ENCODE results near the gene GABBR2. TPM values are rescaled to one million over a fixed set of nuclear protein-coding genes. Genes with fewer than 3 reads are reported as not detected.

Gene GABBR2
- total and polyA plus RNA-seq, 2 donors, result 0.04 to 0.53 TPM

DNA sequence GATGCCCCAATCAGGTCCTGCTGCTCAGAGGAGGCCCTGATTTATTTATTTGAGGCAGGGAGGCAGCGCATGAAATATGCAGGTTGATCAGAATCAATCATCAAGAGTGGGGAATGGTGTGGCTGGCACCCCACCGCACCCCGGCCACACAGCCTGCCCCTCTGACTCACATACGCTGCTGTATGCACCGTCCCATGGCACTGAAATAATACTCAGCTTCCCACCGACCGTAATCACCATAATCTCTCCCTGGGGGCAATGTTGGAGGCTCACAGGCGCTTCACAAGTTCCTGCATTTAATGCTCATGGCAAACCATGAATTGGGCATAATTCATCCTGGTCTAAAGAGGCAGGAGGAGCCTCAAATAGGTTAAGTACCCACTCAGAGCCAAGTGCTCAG, 312.1 kb downstream of the GABBR2 start:
- WGBS, result 76% methylated on average over 8 of the region's 8 CpGs
- Histone ChIP-seq H3K36me3 (ENCODE audit: insufficient read depth) (no peaks in the 10 kb centered on the region), H3K27ac (ENCODE audit: low read depth) (no peak overlapping the region), H3K4me1 (ENCODE audit: insufficient read depth) (no peaks in the 10 kb centered on the region), H3K4me3 (ENCODE audit: low read depth, low read length) (no peak overlapping the region)
- DNase-seq (ENCODE audit: extremely low spot score), result no peak

DNA sequence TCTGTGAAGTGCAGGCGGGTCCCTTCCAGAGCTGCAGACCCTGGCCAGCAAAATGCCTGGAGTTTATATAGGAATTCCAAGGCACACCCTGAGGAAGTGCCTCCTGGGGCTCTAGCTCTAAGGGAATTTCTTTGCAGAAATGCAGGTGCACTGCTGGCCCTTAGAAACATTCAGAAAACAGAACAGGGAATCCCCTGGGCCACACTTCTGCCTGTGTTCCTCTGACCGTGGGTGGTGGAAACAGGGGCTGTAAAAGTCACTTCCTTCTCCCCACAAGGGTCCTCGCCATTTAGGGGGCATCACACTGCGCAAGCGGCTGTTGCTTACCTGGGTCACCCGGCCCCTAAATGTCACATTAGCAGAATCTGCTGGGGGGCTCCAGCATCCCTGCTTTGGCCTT, 312.5 kb downstream of the GABBR2 start:
- whole genome bisulfite sequencing, result 76% methylated on average over 6 of the region's 6 CpGs
- H3K4me3 ChIP-seq (ENCODE audit: low read depth, low read length), result no peak overlapping the region
- H3K4me1 ChIP-seq (ENCODE audit: insufficient read depth), result no peaks in the 10 kb centered on the region
- no peak for DNase-seq (ENCODE audit: extremely low spot score)
- H3K27ac ChIP-seq (ENCODE audit: low read depth), result no peak overlapping the region
- no peaks in the 10 kb centered on the region for H3K36me3 ChIP-seq (ENCODE audit: insufficient read depth)

DNA sequence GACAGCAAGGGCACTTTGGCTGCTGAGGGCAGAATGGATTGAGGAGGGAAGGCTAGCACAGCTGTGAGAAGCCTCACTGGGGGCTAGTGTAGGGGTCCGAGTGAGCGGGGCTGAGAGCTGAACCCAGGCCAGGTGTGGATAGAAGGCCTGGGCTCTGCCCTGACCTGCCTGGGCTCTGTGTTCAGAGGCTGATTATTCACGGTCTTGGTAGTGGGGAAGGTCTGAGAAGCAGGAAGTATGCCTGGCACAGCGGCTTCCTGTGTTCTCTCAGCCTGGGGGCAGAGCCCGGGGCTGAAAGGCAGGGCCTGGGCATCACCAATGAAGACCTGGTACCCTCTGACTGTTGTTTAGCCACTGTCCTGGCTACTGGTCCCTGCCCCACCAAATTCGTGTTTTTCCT, 316.9 kb downstream of the GABBR2 start:
- H3K27ac ChIP-seq (ENCODE audit: low read depth), result no peak overlapping the region
- WGBS, result 77% methylated on average over 6 of the region's 6 CpGs
- no peak overlapping the region for H3K4me3 ChIP-seq (ENCODE audit: low read depth, low read length)
- DNase-seq (ENCODE audit: extremely low spot score), result no peak
- no peaks in the 10 kb centered on the region for H3K4me1 ChIP-seq (ENCODE audit: insufficient read depth)
- H3K36me3 ChIP-seq (ENCODE audit: insufficient read depth), result no peaks in the 10 kb centered on the region

- H3K4me3 ChIP-seq (ENCODE audit: low read depth, low read length), result no peak overlapping the region
- WGBS, result 84% methylated on average over 7 of the region's 7 CpGs
- no peak overlapping the region for H3K27ac ChIP-seq (ENCODE audit: low read depth)
- DNase-seq (ENCODE audit: extremely low spot score), result no peak
- H3K36me3 ChIP-seq (ENCODE audit: insufficient read depth), result no peaks in the 10 kb centered on the region
- H3K4me1 ChIP-seq (ENCODE audit: insufficient read depth), result no peaks in the 10 kb centered on the region
Observed at GRCh38 chr9:98391406-98391805, 317.3 kb downstream of the GABBR2 start.

DNA sequence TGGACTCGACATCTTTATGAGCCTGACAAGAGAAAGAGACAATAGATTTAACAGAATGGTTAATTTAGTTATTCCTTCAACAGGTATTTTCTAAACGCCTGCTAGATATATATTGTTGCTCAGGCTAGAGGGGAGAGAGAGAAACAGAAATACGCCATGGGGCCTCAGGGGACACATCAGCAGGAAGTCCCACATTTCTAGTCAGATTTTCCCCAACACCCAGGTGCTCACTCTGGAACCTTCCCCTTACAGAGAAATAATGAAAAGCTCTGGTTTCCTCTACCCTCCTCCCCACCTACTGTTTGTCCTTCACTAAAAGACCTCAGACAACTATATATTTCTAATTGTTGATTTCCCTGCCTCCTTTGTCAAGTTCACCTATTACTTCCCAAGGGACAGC, 323.0 kb downstream of the GABBR2 start:
- Histone ChIP-seq H3K4me1 (ENCODE audit: insufficient read depth) (no peaks in the 10 kb centered on the region), H3K27ac (ENCODE audit: low read depth) (no peak overlapping the region), H3K4me3 (ENCODE audit: low read depth, low read length) (no peak overlapping the region), H3K36me3 (ENCODE audit: insufficient read depth) (no peaks in the 10 kb centered on the region)
- 93% methylated on average over 3 of the region's 3 CpGs for WGBS
- DNase-seq (ENCODE audit: extremely low spot score), result no peak

DNA sequence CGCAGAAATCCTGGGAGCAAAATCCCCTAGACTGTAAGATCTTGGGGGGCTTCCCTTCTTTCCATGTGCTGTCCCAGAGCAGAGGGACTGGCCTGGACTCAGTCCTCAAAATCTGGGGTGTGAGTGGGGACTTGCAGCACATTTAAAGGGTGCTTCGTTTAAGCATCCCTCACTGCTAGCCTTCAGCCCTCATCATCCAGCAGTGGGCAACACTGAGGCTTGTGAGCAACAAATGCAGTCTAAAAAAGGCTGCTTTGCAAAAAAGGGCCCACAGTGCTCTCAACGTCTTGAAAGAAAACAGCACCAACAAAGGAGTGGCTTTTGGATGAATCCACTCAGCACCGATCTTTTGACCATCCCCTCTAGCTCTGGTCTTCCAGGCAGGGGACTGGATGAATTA, 325.0 kb downstream of the GABBR2 start:
- no peak for DNase-seq (ENCODE audit: extremely low spot score)
- Histone ChIP-seq H3K36me3 (ENCODE audit: insufficient read depth) (no peaks in the 10 kb centered on the region), H3K27ac (ENCODE audit: low read depth) (no peak overlapping the region), H3K4me3 (ENCODE audit: low read depth, low read length) (no peak overlapping the region), H3K4me1 (ENCODE audit: insufficient read depth) (no peaks in the 10 kb centered on the region)
- WGBS, result 48% methylated on average over 4 of the region's 4 CpGs

DNA sequence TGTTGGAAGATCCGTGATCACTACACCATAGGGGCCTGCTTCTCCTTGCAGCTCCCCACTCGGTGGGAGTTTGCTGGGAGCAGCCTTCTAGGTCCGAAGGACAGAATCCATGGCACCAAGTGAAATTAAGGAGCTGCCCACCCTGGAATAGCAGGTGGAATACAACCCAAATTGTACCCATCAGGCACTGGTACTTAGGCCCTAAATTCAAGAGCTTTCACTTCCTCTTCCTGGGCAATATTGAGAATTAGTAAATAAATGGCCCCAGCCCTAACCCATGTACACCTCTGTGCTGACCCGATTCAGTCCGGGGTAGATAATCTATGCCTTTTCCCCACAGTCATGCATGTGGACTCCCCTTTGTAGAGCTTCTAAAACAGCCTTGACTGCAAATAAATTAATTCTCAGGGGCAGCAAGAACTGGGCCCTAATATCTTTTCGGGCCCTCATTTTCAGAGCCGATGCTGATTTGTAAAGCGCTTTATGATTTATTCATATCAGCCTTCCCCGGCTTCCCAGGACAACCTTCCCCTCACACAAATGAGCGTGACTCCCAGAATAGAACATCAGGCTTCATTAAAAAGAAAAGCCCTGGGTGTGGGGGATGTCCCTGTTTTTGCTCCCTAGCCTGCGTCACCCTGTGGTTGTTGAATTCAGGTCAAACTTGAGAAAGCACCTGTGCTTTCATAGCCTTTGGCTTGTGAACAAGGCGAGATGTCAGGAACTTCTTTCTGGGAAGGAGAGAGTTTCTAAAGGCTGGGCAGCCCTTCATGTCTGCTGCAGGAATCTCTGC, 327.2 kb downstream of the GABBR2 start:
- 89% methylated on average over 12 of the region's 12 CpGs for WGBS
- no peak overlapping the region for H3K4me3 ChIP-seq (ENCODE audit: low read depth, low read length)
- no peaks in the 10 kb centered on the region for H3K36me3 ChIP-seq (ENCODE audit: insufficient read depth)
- H3K4me1 ChIP-seq (ENCODE audit: insufficient read depth), result no peaks in the 10 kb centered on the region
- no peak overlapping the region for H3K27ac ChIP-seq (ENCODE audit: low read depth)
- no peak for DNase-seq (ENCODE audit: extremely low spot score)

DNA sequence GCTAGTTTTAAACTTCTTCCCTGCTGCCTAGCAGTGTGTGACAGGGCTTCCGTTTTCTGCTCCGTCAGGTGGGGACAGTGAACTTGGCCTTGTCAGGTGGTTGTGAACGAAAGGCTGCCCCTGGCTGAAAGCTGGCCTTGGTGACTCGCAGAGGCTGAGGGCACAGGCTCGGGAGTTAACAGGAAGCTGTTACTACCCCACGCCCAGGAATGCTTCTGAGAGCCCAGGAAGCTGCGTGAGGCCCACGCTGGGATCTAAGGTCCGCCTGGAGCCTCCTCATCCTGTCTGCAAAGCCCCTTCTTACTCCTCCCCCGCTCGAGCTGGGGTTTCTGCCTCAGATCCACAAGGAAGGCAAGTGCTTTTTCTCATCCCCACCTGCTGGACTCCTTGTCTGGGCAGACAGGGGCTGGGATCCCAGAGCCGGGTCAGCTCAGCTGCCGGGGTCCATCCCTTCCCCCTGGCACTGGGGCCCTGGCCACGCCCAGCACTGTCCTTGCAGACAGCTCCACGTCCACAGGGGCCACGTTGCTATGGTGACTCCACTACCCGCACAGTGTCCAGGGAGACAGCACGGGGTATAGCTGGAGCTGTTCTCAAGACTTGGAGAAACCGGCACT, 328.6 kb downstream of the GABBR2 start:
- DNase-seq (ENCODE audit: extremely low spot score), result no peak
- H3K4me1 ChIP-seq (ENCODE audit: insufficient read depth), result no peaks in the 10 kb centered on the region
- no peak overlapping the region for H3K27ac ChIP-seq (ENCODE audit: low read depth)
- H3K36me3 ChIP-seq (ENCODE audit: insufficient read depth), result no peaks in the 10 kb centered on the region
- H3K4me3 ChIP-seq (ENCODE audit: low read depth, low read length), result no peak overlapping the region
- 27% methylated on average over 19 of the region's 19 CpGs for WGBS

DNA sequence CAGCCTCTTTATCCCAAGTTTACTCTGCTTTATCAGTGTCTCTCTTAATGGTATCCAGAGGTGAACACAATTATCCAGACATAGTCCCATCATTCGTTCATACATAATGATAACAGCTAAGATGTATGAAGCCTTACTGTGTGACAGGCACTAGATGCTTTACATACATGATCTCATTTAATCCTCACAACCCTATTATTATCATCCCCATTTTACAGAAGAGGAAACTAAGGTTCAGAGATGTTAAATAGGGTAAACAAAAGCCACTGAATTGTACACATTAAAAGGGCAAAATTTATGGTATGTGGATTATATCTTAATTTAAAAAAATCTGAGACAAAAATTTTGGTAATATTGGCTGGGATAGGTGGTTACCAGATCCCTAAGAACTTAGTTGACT, 329.2 kb downstream of the GABBR2 start:
- DNase-seq (ENCODE audit: extremely low spot score), result no peak
- Histone ChIP-seq H3K27ac (ENCODE audit: low read depth) (no peak overlapping the region), H3K4me1 (ENCODE audit: insufficient read depth) (no peaks in the 10 kb centered on the region), H3K36me3 (ENCODE audit: insufficient read depth) (no peaks in the 10 kb centered on the region), H3K4me3 (ENCODE audit: low read depth, low read length) (no peak overlapping the region)
- WGBS, result 61% methylated on average over 1 of the region's 1 CpG

- Histone ChIP-seq H3K4me3 (ENCODE audit: low read depth, low read length) (no peak overlapping the region), H3K36me3 (ENCODE audit: insufficient read depth) (no peaks in the 10 kb centered on the region), H3K4me1 (ENCODE audit: insufficient read depth) (no peaks in the 10 kb centered on the region), H3K27ac (ENCODE audit: low read depth) (no peak overlapping the region)
- DNase-seq (ENCODE audit: extremely low spot score), result no peak
- 86% methylated on average over 5 of the region's 5 CpGs for WGBS
Observed at GRCh38 chr9:98378794-98379193, 329.9 kb downstream of the GABBR2 start.

GRCh38 chr9:98378206-98378780, 330.4 kb downstream of the GABBR2 start:
- no peaks in the 10 kb centered on the region for H3K4me1 ChIP-seq (ENCODE audit: insufficient read depth)
- H3K27ac ChIP-seq (ENCODE audit: low read depth), result no peak overlapping the region
- 82% methylated on average over 8 of the region's 8 CpGs for WGBS
- no peaks in the 10 kb centered on the region for H3K36me3 ChIP-seq (ENCODE audit: insufficient read depth)
- H3K4me3 ChIP-seq (ENCODE audit: low read depth, low read length), result no peak overlapping the region
- no peak for DNase-seq (ENCODE audit: extremely low spot score)

GRCh38 chr9:98375138-98375726, 333.5 kb downstream of the GABBR2 start:
- Histone ChIP-seq H3K36me3 (ENCODE audit: insufficient read depth) (no peaks in the 10 kb centered on the region), H3K4me1 (ENCODE audit: insufficient read depth) (no peaks in the 10 kb centered on the region), H3K4me3 (ENCODE audit: low read depth, low read length) (no peak overlapping the region), H3K27ac (ENCODE audit: low read depth) (no peak overlapping the region)
- 80% methylated on average over 3 of the region's 3 CpGs for WGBS
- DNase-seq (ENCODE audit: extremely low spot score), result no peak

DNA sequence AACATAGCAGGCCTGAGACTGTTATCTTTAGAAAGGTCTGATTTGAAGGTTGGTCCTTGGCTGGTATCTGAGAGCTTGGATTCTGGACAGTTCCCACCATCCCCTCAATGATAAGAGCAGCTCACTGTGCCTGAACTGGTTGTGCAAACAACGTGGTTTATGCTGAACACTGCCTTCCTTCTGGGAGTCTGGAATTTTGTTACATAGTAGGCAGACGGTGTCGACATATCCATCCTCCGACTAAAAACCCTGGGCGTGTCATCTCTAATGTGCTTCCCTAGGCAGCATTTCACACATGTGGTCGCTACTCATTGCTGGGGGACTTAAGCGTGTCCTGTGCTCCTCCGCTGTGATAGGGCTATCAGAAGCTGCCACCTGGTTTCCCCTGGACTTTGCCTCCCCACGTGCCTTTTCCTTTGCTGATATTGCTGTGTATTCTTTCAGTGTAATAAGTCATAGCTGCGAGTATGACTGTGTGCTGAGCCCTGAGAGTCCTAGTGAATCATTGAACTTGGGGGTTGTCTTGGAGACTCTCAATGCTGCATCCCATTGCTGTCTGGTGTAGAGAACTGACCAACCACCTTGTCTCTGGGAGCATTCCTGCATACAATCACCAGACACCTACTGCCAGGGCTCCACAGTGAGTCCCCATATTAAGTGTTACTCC, 334.2 kb downstream of the GABBR2 start:
- no peak for DNase-seq (ENCODE audit: extremely low spot score)
- Histone ChIP-seq H3K4me1 (ENCODE audit: insufficient read depth) (no peaks in the 10 kb centered on the region), H3K27ac (ENCODE audit: low read depth) (no peak overlapping the region), H3K4me3 (ENCODE audit: low read depth, low read length) (no peak overlapping the region), H3K36me3 (ENCODE audit: insufficient read depth) (no peaks in the 10 kb centered on the region)
- WGBS, result 34% methylated on average over 10 of the region's 10 CpGs

All from urinary bladder (tissue), 4 donors.